KBM-7 (cell line): Measurements from ENCODE around the gene CCDC40.

Experiments
- DNase-seq: peaks from one replicate; pipeline ENCODE4 v3.0.0-alpha.2; 2015
- in situ Hi-C: fragments of 300-500 bp; cut with MboI; formaldehyde crosslinking; loops from 2 replicates; pipeline ENCODE4 v1.14.3; 2020; ENCODE audit warnings: low sequenced_read_pairs, low pct_unique_long_range_greater_than_20kb, mixed read lengths

CCDC40 gene

DNA sequence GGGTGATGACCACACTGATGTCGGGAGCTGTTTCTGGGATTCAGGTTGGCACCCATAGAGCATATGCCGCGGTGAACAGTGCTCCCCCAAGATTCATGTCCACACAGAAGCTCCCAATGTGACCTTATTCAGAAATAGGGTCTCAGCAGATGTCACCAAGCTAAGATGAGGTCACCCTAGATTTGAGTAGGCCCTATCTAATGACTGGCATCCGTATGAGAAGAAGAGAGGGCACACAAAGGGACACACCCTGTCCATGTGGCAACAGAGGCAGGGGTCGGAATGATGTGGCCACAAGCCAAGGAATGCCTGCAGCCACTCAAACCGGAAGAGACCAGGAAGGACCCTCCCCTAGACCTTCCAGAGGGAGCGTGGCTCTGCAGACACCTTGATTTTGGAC is 36.3 kb upstream of the CCDC40 start:
- no peak for DNase-seq
- in situ Hi-C loops = no loop called here

DNA sequence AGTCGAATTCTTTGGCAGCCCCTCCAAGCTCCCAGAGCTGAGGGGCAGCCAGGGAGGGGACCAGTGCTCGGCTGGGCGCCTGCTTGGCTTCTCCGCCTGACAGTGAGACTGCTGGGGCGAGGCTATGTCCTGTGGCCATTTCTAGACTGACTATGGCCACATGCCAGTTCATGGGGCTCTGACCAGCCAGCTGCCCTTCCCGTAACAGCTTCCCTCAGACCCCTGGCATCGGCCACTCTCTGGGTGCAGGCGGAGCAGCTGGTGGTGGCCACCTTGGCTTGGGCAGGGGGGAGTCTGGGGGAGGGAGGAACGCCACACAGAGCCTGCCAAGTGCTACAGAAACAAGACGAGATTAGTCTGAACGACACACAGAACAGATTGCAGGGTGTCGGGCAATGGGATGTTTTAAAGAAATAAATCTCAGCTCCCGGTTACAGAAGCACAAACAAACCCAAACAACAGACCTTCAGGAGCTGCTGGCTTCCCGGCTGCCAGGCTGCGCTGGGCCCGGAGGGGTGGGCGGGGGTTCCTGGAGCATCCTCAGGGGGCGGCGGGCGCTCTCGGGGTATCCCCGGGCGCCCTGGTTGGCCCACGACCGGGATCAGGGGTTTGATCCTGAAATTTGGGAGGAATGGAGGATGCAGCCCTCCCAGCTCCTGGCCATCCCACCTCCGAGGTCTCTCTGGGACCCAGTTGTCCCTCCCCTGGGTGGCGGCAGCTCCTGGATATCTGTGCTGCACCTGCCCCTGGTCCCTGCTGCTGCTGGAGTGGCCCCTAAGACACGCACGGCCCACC is 35.3 kb upstream of the CCDC40 start:
- DNase-seq = no peak
- in situ Hi-C loops = no loop called here

DNA sequence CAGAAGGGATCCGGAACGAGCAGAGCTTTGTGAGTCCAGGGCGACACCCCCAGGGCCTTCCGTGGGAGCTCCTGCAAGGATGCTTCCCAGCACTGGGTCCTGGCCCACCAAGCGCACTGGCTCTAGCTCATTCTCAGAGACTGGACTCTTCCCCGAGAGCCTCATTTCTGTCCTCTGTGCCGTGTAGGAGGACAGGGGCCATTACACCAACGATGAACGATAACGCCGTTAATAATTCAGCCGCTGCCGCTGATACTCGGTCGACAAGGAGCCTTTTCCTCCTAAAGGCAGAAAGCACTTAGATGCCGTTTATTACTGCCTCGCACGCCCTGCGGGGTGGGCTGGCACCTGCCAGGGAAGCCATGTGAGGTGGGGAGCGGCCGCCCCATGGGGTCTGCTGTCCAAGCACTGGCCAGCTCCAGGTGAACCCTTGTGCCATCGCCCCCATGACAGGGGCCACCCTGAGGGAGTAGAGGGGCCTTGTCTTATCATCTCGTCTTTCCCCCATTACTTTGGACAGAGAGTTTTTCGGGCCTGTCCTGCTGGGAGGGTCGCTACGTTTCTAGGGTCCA is 34.3 kb upstream of the CCDC40 start:
- in situ Hi-C loops = no loop called here

DNA sequence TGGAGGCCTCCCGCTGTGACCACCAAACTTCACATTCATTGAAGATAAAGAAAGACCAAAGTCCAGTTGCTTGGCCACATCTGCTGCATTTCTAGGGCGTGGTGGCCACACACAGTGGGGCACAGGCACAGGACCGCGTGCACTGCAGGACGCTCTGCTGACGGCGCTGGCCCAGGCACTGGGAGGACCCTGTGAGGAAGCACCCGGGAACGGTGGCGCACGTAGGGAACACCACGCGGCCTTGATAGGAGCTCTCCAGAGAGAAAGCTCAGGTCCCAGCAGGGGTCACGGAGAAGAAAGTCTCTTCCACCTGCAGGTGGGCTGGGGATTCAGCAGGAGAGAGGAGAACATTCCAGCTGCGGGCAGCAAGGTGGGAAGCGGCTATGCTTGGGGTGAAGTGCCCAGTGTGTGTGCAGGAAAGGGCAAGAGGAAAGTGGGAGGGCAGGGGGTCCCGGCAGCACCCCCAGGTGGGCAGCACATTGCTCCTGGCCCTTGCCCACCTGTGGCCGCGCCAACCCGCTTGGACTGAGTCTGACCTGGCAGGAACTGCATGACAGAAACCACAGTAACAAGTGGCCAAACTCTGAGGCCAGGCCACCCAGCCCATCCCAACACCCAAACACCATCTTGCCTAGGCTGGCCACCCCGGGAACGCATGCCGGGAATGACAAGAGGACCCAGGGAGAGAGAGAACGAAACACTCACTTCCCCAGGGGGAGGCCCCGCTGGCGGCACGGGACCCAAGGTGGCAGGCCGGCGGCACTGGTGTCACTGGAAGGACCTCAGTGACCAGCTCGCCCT is 33.6 kb upstream of the CCDC40 start:
- DNase-seq = no peak
- in situ Hi-C loops = no loop called here

More for the DNA sequence above, 34.3 kb upstream of the CCDC40 start:
- DNase-seq = no peak

DNA sequence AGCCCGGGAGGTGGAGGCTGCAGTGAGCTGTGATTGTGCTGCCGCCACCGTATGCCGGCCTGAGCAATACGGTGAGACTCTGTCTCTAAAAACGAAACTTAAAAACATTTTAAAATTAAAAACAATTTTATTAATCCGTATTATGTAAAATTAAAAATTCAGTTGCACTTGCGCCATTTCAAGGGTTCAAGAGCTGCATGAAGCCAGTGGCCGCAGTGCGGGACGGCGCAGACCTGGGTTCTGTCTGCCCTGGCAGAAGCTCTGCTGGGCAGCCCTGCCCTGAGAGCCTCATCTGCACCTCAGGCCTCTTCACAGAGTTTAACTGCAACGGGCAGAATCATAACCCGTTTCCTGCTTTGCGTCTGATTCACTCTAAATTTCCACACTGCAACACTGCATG is 32.5 kb upstream of the CCDC40 start:
- in situ Hi-C loops = no loop called here
- DNase-seq = no peak

DNA sequence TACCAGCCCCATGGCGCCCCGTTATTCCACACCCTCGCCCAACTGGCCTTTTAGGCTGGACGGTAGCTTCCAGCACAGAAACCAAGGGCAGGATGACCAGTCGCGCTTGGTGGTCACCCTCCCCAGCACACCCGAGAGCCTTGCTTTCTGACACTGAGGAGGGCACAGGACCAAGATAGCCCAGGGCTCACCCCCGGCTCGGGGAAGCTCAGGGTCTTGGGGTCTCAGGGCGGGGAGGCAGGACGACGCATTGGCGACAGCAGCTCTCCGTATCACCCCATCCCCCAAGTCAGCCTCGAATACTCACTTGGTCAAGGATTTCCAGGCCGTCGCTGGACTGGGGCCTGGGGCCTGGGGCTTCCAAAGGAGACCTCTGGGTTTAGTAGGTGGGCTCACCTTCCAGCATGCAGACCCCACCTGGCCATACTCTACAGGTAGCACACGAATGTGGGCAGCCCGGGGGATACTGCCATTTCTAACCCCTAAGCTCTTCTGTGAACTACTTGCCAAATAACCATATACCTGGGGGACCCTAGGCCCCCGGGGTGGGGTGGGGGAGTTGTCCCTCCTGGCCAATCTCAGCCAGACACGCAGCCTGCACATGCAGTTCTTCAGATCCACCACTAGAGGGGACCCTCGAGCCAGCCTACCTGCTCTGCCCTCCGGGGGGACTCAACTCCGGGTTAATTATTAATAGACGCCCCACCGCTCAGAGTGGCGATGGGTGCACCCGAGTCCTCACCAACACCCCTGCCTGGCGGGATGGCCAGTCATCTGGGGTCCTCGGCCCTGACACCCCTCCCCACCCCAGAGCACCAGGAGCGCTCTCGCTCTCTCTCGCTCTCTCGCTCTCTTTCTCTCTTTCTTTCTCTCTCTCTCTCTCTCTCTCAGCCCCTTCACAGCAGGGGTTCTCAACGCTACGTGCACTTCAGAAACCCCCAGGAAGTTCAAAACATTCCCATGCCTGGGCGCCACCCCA is 30.8 kb upstream of the CCDC40 start:
- in situ Hi-C loops = no loop called here
- peak; percentile 51 for DNase-seq

DNA sequence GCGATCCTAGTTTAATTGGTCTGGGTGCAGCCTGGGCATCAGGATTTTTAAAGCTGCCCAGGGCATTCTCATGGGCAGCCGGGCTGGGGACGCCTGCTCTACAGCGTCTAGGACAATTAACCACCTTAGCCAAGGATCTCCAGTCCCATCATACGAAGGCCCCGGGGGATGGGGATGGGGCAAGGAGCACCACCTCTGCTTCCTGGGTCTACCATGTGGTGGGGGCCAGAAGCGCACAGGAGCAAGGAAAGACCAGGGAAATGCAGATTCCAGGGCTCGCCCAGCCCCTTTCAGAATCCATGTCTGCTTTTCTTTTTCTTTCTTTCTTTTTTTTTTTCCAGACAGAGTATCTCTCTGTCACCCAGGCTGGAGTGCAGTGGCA is 30.1 kb upstream of the CCDC40 start:
- in situ Hi-C loops = no loop called here
- no peak for DNase-seq

DNA sequence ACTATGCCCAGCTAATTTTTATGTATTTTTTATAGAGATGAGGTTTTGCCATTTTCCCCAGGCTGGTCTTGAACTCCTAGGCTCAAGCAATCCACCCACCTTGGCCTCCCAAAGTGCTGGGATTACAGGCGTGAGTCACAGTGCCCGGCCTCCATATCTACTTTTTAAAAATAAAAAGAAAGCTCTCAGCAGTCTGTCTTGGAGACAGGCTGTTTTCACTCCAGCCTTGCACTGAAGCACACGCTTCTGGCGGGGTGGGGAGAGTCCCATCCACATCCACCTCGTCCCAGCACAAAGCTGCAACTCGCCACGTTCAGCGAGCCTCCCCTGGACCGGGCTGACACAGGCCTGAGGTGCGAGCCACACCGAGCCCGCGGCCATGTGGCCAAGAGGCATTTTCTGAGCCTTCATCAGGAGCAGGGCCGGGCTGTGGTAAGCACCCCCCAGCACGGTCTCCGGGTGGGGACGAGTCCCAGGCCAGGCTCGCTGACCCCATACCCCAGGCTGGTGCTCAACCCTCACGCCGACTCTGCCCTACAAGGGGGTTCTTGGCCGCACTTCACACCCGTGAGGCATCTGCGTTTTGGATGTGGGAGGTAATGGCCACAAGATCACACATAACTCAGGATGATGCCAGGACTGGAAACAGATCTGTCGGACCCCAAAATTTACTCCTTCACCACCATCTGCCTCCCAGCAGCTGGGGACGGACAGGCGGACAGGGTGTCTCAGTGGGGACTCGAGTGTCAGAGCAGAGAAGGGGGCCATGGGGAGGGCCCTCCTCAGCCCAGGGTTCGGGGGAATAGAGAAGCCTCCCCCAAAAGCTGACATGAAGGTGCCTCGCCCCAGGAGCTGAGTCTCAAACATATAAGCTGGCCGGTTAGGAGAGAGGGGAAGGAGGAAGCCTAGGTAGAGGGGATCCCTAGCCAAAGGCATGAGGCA is 29.4 kb upstream of the CCDC40 start:
- DNase-seq = no peak
- in situ Hi-C loops = no loop called here

DNA sequence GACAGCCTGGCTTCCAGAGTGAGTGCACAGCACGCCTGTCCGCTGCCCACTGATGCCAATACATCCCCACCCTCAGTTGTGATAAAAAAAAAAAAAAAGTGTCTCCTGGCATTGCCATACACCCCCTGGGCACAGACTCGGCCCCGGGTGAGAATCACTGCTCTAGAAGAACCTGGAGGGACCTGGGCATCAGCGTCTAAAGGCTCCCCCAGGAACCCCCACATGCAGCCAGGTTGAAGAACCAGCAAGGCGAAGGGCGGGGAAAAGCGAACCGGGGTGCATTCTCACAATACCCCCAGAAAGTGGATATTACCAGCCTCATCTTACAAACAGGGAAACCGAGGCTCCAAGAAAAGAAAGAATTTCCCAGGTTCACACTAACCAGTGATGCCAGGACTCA is 28.5 kb upstream of the CCDC40 start:
- in situ Hi-C loops = no loop called here
- no peak for DNase-seq

DNA sequence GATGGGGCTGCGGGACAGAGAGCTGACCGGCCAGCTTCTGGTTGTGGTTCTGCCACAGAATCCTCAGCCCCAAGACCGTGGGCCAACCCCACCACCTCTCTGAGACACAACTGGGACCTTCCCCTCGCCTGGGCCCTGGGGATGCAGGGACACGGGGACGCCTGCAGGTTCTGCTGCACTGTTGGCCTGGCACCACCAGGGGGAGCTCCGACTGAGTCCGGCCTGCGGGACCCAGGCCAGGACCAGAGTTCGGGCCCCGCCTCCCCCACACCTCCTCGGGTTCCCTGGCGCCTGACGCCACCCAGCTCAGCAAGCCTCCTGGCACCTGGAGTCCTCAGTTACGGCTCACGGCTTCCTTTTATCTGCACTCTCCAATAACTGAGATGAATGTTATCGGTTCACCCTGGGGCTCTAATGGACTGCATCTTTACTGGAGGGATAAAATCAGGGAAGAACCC is 28.0 kb upstream of the CCDC40 start:
- peak; percentile 75 for DNase-seq
- in situ Hi-C loops = no loop called here

DNA sequence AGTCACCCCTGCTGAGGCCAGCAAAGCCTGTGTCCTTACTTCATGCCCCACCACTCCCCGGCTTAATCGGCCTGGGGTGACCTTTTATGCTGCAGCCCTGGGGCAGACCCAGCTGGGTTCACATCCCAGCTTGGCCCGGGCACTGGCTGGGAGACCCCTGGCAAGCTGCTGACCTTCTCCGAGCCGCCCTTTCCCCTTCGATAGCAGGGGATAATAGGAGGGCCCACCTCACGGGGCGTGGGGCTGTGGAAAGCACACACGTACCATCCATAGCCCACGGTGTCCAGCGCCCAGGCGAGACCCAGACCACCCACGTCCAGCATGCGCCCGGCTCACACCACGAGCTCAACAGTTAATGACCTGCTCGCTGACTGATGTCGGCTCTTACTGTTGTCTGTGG is 27.6 kb upstream of the CCDC40 start:
- no peak for DNase-seq
- in situ Hi-C loops = no loop called here

DNA sequence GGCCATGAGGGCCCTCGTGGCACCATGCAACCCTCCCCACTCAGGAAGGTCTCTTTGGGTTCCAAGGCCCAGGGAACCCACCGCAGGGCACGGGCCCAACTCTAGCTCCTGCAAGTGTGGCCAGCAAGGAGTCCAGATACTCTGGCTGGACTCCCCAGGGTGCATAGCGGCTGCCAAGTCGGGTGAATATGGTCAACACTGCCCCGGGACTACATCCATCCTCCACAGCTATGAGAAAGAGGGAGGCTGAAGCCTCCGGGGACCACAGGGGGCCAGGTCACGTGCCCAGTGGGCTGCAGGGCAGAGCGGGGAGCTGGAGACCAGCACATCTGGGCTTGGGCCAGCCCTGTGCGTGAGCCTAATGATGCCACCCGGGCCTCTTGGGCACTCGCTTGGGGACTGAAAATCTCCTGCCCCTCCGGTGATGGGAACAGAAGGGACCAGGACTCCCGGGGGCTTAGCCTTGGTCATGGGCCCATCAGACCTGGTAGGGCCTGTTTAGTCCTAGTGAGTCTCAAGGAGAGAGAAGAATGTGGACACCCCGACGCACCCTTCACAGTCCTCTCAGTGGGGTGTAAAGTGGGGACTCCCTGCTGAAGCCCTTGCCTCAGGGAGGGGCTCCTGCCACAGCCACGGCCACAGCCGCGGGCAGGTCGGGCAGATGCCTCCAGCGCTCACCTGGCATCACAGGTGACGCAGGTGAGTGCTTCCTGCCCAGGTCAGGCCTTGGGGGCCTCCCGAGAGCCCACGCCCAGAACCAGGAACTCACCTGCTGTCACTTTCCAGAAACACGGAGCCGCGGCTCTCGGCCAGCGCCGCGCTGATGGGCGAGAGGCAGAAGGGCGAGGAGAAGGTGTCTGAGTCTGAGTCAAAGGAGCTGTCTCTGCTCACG is 26.8 kb upstream of the CCDC40 start:
- DNase-seq = no peak
- in situ Hi-C loops = no loop called here

DNA sequence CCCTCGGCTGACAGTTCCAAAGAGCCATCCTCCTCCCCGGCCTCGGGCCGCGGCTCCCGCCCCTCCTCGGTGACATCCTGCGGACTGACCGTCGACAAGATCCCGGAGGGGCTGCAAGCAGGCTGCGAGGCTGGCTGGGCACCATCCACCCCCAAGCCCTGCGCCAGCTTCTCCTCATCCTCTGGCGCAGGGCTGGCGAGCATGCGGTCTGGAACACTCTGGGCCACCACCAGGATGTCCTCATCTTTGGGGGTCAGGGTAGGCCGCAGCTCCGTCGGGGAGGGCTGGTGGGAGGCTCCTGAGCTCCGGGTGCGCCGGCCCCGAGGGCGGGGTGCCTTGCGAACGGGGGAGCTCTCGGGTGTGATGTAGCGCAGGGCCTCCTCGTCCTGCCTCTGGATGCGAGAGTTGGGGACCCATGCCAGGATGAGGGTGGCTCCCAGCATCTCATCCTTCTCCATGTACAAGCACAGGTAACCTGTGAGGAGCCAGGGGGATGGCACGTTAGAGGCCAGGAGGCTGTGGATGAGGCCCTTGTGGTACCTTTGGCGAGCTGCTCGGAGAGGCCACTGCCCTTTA is 26.1 kb upstream of the CCDC40 start:
- DNase-seq = no peak
- in situ Hi-C loops = no loop called here

DNA sequence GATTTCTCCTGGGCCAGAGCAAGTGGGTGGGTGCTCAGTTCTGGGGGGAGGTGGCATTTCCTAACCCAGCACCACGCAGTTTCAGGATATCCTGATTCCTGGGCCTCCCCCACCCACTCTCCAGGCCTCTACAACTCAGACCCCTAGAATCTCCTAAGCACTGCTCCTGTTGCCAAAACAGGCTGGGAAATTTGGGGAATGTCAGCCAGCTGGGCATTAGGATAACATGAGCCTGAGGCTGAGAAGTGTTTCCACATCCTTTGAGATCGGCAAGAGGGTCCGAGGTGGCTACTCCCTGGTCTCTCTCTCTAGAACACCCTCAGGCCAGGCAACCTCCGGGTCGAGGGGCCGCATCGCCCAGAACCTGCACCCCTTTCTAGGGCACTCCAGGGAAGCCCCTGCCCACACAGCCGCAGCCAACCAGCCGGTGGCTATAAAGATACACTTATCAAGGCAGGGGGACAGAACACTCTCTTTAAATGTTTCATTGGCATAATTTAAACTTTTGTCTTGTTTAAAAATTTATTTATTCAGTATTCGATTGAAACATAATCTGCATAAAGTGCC is 24.4 kb upstream of the CCDC40 start:
- in situ Hi-C loops = no loop called here
- DNase-seq = no peak

DNA sequence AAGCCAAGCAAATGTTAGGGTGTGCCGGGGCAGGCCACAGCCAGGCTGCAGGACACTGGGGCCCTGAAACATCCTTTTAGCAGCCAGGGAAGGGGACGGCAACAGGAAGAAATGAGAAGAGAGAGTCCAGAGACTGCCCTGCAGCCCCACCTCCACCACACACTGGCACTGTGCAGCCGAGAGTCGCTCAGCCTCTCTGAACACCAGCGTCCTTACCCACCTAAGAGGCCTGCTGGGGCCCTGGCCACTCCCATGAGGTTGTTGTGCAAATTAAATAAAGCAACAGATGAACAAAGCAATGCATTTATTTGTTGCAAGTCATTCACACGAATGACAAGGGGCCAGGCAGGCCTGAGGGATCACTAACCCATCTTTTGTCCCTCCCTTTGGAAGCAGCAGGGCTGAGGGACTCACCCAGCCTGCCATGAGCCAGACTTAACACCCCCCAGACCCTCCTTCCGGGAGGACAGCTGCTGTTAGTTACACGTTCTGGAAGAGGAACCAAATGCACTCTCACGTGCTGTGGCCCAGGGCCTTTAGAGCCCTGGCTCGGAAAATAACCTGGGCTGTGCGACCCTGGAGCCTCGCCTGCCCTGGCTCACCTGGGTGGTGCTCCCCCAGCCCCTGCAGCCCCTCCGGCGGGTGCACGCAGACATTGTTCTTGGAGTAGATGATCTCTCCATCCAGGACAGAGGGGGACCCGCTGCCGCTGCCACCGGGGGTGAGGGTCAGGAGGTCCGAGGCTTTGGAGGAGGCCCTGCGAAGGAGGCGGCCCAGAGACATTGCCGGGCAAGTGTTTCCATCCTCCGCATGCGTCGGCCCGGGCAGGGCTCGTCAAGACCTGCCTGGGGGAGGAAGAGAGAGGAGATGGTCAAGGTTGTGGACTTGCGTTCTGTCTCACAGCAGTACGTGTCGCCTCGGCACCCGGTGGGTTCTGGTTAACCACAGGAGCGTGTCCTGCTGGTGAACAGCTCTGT is 23.4 kb upstream of the CCDC40 start:
- in situ Hi-C loops = no loop called here
- no peak for DNase-seq
